ENCODE measurements around the gene DGKI.

The DGKI gene

DNA sequence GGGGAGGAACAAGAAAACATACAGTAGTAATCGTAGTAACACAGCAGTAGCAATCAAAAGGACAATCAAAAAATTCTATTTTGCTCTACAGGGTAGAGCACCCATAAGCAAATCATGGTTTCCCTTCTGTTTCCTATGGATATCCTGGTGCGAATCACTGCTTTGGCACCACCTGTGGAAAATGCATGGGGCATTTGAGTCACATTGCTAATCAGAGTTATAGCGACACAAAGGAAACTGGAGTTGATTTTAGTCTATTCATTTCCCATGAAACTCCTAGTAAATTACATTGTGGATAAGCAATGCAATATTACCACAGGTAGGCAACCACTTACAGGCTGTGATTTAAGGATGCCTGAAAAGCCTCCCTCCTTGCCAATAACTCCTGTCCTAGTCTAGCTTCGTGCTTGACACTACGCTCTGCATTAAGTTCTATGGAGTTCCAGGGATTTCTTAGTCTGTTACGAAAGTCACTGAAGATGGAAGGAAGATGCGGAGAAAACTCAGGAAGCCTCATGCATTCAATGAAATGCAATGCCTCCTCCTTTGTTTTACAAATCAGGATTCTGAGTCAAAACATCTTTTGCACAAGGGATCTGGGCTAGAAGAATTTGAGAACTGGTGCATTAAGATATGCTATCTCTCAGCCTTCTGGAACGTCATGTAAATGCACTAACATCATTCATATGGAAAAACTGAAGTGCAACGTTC is 188.4 kb downstream of the DGKI start:
- DNase-seq (ENCODE audit: low spot score) (no peak), FAIRE-seq (no peak)

DNA sequence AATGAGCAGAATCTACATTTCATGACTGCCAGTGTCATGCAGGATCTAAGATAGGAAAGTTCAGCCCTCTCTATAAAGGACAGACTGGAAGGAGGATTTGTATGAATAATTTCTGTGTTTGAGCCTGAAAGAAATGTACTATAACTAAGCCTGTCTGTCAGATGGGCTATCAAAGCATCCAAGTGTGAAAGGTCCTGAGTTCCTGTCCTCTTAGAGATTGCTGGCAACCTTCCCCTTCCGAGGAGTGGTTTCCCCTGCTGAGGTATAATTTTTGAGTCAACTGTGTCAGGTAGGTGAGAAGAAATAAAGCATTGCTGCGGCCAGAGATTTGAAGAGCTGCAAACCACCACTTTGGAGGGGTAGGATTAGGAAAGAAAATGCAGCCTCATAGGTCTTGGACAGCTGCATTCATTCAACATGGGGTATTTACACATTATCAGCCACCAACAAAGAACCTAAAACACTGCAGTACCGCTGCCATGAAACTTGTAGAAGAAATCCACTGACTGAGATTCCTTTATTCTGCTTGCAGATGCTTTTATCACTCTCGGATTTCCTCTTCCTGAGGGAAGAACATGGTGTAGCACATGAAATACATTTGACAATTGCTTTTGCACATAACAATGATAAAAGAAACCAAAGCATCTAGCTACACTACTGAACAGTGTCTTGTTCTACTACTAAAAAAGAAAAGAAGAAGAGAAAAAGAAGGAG is 189.1 kb downstream of the DGKI start:
- DNase-seq (ENCODE audit: low spot score) (no peak), FAIRE-seq (no peak)

DNA sequence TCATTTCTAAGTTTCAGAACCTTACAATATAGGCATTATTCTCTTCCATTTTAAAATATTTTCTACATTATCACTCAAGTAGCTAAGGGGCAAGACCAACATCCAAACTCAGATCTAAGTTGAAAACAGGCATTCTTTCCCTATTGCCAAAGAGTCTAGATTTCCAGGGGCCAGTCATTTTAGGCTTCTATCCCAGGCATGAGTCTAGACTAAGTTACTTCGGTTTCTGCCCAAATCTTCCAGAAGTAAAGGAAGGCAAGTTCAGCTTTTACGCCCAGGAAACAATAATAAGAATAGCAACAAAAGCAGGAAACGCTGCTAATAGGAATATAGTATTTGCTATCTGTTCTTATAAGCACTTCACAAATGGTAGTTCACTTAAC is 189.9 kb downstream of the DGKI start:
- FAIRE-seq (no peak), DNase-seq (ENCODE audit: low spot score) (no peak)

DNA sequence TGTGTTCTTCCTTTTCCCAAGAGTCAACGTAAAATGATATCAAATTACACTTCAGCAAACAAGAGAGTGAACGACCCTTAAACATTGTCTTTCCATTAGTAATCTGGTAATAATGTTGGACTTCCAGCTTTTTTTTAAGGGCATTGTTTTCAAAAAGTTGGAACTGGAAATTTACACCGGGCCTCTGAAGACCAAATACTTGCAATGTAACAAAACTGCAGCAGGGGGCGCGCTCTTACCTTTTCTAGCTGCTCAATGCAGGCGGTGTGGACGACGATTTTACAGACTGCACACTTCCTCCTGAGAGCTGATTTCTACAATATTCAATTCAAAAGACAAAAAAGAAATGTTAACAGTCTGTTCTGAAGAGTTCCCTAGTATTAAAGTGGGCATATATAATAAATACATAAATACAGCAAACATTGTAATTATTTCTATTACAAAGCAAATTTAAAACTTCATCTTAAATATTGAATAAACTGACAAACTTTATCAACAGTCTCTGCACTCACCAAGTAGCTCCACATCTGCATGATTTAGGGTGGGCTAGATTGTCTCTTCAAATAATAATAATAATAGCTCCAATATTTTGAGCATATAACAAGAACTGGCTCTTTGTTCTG is 190.4 kb downstream of the DGKI start:
- FAIRE-seq (no peak), DNase-seq (ENCODE audit: low spot score) (peak; percentile 56)

DNA sequence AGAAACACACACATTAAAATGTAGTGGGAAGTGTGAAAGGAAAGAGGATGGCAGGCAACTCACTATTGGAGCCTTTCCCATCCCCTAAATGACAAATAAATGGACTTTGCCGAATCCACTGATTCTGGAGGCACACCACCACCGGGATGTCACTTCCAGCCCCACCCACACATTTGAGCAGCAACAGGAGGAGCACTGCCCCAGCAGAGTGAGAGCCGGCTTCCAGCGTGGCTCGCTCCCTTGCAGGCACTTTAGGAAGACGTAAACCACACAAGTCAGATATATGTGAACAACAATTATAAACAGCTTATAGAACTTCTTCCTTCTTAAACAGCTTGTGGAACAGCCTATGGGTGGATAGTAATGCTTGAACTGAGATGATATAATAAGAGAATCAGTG is 191.0 kb downstream of the DGKI start:
- FAIRE-seq (no peak), DNase-seq (ENCODE audit: low spot score) (no peak)

DNA sequence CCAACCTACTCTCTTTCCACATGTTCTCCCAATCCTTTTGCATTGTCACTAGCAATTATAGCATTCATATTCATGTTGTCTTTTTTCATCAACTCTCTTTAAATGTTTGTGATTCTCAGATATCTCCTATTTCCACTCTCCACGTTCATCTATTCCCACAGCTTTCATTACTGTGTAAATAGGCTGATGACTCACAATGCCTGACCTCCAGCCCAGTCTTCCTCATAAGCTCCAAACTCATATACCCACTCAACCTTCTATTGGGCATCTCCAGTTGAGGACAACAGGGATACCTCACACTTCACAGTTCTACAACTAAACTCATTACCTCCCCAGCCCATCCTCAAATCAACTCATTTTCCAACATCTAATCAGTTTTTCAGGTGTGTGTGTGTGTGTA is 194.1 kb downstream of the DGKI start:
- FAIRE-seq: no peak
- no peak for DNase-seq (ENCODE audit: low spot score)

DNA sequence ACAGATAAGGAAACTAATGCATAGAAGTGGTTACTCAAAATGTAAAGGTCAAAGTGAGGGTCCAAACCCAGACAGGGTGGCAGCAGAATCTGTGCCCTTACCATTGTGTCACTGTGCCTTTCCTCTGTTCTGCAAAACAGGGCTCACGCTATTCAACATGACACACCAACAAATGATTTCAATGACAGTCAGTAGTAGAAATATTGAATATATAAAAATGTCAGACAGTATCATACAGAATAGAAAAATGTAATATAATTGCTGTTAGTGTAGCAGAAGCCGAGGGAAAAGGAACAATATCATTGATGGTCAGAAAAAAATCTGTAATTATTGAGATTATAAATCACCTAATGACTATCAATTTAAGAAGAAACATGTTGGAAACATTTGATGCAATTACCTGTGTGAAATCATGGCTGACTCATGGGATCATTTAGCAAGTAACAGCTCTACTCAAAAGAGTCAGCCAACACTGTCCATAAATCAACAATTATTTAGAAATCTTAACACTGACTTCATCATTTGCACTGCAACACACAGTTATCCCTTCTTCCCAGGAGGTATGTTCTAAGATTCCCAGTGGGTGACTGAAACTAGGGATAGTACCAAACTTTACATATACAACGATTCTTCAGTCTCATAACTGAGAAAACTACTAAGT is 198.7 kb downstream of the DGKI start:
- no peak for FAIRE-seq

DNA sequence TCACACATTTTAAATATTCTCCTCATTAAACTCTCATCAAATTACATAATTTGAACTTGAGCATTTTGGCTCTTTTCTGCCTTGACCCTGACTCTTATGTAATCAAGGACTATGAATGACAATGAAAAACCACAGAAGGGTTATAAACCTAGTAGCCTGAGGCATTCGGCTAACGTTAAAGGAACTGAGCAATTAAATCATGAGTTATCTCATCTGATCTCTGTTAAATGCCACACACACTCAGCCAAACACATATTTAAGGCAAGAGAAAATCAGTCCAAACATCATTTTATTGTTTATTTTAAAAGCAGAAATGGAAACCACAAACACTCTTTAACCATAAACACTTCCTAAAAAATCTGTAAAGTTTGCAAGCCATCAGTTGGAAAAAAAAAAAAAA is 204.3 kb downstream of the DGKI start:
- DNase-seq (ENCODE audit: low spot score): peak; percentile 4
- no peak for FAIRE-seq

More for the DNA sequence above, 198.7 kb downstream of the DGKI start:
- no peak for DNase-seq (ENCODE audit: low spot score)

DNA sequence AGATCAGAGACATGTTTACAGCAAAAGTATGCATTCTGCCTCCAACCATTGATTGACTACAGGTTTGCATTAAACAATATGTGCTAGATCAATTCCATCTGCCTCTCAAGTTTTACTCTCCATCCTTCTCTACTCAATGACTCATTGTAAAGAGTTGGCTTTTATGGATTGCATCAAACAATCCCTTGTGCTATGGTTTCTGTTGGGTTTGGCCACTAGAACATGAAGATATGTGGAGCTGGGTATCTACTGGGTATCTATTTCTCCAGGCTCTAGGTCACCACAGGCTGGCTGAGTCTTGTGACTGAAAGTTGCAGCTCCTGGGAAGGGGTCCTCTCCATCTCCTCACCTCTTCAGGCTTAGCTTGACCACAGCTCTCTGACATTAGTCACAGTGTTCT is 204.7 kb downstream of the DGKI start:
- FAIRE-seq (no peak), DNase-seq (ENCODE audit: low spot score) (no peak)

DNA sequence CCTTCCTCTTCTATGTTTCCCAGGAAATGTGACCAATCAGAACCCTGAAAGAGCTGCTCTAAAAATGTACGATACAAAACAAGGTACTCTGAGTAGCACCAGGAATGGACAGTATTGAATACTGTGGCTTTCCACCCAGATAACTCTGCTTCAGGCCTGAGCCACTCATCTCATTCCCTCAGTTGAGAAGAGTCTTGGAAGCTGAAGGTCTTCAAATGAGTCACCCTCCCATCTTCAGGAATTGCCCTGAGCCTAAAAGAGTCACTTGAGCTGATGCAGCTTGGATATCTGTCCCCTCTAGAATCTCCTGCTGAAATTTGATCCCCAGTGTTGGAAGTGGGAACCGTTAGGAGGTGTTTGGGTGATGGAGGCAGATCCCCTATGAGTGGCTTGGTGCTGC is 210.4 kb downstream of the DGKI start:
- no peak for FAIRE-seq
- DNase-seq (ENCODE audit: low spot score): no peak

DNA sequence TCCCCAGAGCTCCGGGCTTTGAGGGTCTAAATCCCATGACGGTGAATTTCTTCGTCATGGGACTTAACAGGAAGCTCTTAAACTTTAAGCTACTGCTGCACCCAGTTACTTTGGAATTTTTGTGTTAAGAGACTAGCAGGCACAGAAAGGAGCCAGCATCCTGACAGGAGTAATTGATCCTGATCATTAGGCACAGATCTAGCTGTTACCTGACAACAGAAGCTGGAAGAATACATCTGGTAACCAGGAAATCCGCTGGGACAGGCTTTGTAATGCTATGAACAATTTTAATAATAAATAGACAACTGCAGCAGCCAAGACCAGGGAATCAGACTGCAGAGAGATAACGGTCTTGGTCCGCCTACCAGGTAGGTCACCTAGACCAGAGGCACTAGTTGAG is 210.9 kb downstream of the DGKI start:
- FAIRE-seq (no peak), DNase-seq (ENCODE audit: low spot score) (no peak)

DNA sequence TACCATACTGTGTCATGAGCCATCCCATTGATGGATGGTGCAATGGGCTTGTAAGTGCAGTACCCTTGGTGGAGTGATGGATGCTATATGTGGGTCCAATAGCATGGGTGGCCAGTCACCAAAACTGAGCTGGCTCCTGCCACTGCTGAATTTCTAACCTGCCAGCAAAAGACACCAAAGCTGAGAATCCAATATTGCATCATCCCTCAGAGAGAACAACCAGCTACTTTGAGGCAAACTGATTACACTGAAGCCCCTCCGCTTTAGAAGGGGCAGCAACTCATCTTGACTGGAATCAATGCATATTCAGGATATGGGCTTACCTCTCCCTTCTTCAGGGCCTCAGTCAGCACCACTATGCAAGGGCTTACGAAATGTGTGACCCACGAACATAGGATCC is 211.6 kb downstream of the DGKI start:
- FAIRE-seq (no peak), DNase-seq (ENCODE audit: low spot score) (no peak)

DNA sequence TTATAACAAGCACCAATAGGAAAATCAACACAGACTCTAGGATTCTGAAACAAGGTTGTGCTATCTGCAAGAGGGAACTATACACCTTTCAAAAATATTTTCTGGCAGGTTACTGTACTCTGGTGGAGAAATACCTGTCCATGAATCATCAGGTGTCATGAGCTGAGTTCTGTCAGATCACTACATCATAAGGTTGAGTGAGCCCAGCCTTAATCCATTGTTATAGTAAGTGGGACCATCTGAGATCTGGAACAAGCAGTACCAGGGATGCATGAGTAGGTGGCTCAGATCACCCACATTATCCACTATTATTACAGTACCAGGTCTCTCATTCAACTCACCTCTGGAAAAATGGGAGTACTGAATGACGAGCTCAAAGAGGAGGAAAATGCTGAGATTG is 212.4 kb downstream of the DGKI start:
- FAIRE-seq (no peak), DNase-seq (ENCODE audit: low spot score) (no peak)

DNA sequence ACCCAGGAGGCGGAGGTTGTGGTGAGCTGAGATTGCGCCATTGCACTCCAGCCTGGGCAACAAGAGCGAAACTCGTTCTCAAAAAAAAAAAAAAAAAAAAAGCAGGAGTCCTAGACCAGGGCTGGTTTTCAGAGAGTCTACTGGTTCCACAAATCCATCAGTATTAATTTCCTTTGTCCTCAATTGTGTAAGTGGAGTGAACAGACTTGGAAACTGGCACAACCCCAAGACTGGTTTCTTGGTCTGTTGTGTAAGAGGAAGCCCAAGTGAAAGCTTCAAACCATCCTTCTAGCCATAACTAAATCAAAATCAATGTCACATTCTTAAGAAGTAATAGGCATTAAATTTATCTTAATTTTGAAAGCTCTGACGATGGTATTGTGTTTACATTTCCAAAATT is 213.6 kb downstream of the DGKI start:
- FAIRE-seq (no peak), DNase-seq (ENCODE audit: low spot score) (no peak)

DNA sequence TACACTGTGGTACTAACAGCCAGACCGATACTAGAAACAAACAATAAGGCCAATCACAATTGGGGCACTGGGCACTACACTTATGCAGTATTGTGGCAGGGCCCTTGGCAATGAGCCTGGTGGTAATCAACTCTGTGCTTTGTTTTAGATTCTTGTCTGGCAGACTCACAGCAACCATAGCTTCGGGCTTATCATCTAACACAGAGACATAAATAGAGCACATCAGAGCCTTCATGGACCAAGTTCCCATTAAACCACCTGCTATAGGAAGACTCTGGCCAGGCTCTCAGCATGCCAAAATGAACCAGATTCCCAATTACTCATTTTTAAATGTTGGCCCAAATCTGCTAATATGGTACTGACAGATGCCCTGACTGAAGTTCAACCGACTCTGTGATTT is 218.6 kb downstream of the DGKI start:
- DNase-seq (ENCODE audit: low spot score): no peak
- FAIRE-seq: no peak

DNA sequence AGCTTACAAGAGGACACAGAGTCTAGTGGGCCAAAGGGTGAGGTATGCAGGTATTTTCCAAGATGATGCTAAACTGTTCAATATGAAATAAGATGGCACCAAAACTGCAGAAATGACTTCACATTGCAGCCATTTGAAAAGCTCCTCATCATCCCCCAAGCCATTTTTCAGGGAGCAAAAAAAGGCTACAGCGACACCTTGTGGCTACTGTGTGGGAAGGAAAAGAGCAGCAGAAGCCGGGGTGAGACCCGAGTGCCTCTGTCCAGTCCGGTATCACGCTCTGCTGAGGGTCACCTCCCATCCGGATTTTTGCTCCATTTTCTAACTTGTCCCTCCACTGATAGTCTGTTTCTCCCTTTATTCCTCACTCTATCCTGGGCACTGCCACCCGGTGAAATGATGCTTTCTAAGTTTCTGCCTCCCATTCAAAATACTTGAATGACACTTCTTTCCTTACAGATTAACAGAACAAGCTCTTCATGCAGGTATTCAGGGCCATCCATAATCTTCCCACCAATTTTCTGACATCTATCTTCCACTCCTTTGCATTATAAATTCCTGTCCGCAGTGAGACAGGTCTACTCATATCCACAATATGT is 220.2 kb downstream of the DGKI start:
- peak; percentile 58 for DNase-seq (ENCODE audit: low spot score)
- FAIRE-seq: no peak

DNA sequence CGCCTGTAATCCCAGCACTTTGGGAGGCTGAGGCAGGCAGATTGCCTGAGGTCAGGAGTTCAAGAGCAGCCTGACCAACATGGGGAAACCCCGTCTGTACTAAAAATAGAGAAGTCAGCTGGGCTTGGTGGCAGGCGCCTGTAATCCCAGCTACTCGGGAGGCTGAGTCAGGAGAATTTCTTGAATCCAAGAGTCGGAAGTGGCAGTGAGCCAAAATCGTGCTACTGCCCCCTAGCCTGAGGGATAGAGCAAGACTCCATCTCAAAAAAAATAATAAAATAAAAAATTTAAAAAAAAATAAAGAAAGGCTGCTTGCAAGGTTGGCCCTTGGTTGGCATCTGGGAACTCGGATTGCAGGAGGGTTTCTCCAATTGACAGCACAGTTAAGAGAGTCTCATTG is 221.6 kb downstream of the DGKI start:
- DNase-seq (ENCODE audit: low spot score) (no peak), FAIRE-seq (no peak)

DNA sequence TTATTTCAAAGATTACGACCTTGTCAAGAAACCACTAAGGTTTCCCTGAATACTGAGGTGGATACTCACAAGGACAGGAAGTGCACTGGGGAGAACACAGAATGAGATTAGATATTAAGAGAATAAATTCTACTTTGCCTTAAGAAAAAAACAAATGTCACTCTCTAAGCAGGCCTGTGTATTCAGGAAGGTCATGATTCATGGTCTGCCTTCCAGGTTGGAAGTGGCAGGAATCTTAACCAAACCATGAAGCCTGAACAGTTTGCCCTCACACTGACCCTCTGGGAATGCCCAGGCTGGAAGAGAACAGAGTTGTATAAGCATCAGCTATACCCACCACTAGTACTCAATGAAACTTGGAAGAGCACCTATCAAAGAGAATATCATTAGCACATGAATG is 227.6 kb downstream of the DGKI start:
- DNase-seq (ENCODE audit: low spot score): no peak
- FAIRE-seq: no peak

DNA sequence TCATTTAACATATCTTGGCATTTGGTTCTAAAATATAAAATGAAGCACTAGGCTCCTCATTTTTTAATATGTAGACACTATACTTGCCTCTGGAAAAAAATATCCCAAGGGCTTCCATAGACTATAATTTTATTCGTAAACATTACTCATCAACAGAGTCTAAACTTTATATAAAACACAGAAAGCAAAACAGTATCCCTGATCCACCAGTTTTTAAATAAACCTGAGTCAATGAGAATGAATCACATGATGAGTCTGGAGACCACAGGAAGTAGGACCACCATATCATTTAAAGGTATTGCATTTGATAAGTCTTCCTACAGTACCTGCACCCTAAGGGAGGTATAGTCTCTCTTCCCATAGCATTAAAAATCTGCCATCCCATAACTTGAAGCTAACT is 228.0 kb downstream of the DGKI start:
- no peak for FAIRE-seq
- DNase-seq (ENCODE audit: low spot score): no peak

DNA sequence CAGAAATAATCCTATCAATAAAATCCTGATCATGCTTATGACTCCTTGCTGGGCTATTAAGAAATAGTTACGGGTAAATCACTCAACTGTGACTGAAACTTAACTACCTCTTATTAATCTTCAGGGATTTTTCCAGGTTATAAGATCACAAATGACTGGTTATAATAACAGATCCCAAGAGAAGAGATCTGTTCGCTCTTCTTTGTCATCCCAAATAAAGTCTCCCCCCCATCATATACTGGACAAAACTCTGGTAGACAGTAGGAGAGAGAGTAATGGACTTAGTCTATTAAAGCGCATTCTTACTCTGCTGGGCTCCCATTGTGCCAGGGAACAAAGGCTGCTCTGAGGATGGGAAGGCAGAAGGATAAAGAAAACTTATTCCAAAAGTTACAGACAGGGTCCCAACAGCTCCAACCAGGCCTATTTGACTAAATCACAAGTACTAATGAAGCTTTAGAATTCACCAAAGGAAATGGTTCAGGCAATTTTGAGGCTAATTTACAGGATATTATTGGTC is 233.7 kb downstream of the DGKI start:
- DNase-seq (ENCODE audit: low spot score) (no peak), FAIRE-seq (no peak)

DNA sequence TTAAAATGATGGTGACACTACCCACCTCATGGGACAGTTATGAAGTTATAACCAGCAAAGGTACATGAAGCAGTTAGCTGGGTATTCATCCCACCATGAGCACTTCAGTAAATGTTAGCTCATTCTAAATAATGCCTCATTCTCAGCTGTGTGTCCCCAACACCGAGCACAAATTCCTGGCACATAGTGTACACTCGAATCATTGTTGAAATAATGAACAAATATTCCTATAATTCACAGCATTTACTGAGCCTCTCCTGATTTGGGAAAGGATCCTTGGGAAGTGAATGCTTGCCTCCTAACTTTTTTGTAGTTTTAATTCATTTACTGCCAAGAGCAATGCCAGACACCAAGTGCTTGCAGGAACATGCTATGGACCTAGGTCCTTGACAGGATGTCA is 235.2 kb downstream of the DGKI start:
- FAIRE-seq: no peak
- DNase-seq (ENCODE audit: low spot score): no peak

DNA sequence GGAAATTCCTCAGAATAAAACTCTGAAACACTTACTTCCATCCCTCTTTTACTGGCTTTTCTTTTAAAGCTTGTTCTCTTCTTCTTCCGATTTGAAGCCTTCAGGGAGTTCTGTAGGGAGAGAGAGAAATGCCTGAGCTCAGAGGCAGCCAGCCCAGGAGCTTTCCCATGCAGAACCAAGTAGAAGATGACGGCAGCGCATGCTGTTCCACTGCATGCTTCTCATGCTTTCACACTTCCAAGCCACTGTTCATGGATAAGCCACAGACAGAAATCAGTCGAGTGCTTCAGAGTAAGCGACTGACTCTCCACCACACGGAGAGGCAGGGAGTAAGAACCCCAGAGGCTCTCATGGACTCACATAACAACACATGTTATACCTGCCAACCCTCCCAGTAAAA is 237.3 kb downstream of the DGKI start:
- DNase-seq (ENCODE audit: low spot score) (no peak), FAIRE-seq (no peak)

Data from urothelium cell line (cell line).